NCI-H1048 (cell line): ENCODE measurements around the gene CHURC1.

Source experiments
- DNase-seq: peaks from one replicate; lab custom pipeline; 2025; lab: John Stamatoyannopoulos, UW

The CHURC1 gene

GRCh38 chr14:64914237-64915028 is at the start of gene CHURC1:
CHURC1 (plus strand) TSS chr14:64914455; CDS start chr14:64914496, 41 bp downstream.
- peak; percentile 97 for DNase-seq

GRCh38 chr14:64865109-64865508 is 49.1 kb upstream of the CHURC1 start:
- DNase-seq: no peak

GRCh38 chr14:64865992-64866391 is 48.3 kb upstream of the CHURC1 start:
- no peak for DNase-seq

GRCh38 chr14:64867182-64867581 is 47.1 kb upstream of the CHURC1 start:
- no peak for DNase-seq

- no peak for DNase-seq
Measured at GRCh38 chr14:64868379-64868778, 45.9 kb upstream of the CHURC1 start.

- DNase-seq: no peak
Measured at GRCh38 chr14:64868841-64869240, 45.4 kb upstream of the CHURC1 start.

- no peak for DNase-seq
Measured at GRCh38 chr14:64870160-64870559, 44.1 kb upstream of the CHURC1 start.

GRCh38 chr14:64871344-64871743 is 42.9 kb upstream of the CHURC1 start:
- no peak for DNase-seq

GRCh38 chr14:64873506-64874219 is 40.6 kb upstream of the CHURC1 start:
- no peak for DNase-seq

- no peak for DNase-seq
Measured at GRCh38 chr14:64875350-64875749, 38.9 kb upstream of the CHURC1 start.

- DNase-seq: no peak
Measured at GRCh38 chr14:64877846-64878245, 36.4 kb upstream of the CHURC1 start.

- DNase-seq: no peak
Measured at GRCh38 chr14:64878837-64879634, 35.2 kb upstream of the CHURC1 start.

- DNase-seq: peak; percentile 52
Measured at GRCh38 chr14:64879635-64880220, 34.5 kb upstream of the CHURC1 start, which contains the start of gene SPTB. SPTB (minus strand) TSS chr14:64879907; CDS start chr14:64823094, 56,813 bp downstream.

GRCh38 chr14:64880221-64881121 is 33.8 kb upstream of the CHURC1 start:
- DNase-seq: peak; percentile 28

- DNase-seq: no peak
Measured at GRCh38 chr14:64885559-64885958, 28.7 kb upstream of the CHURC1 start.

- no peak for DNase-seq
Measured at GRCh38 chr14:64889352-64889751, 24.9 kb upstream of the CHURC1 start.

- no peak for DNase-seq
Measured at GRCh38 chr14:64891173-64891838, 22.9 kb upstream of the CHURC1 start.

GRCh38 chr14:64891839-64892375 is 22.3 kb upstream of the CHURC1 start:
- no peak for DNase-seq

- DNase-seq: no peak
Measured at GRCh38 chr14:64899958-64900357, 14.3 kb upstream of the CHURC1 start.

GRCh38 chr14:64906022-64906421 is 8.2 kb upstream of the CHURC1 start:
- no peak for DNase-seq
